Renal cortical epithelial cell (primary cell): Measurements from ENCODE around the gene RBMS2. TPM values are rescaled to one million over a fixed set of nuclear protein-coding genes. Genes with fewer than 3 reads are reported as not detected.
"Not testable (repeated sequence)": the region's sequence is repeated elsewhere in the genome, so short reads cannot be mapped to it uniquely, and the experiment has no call there.

ENCODE experiments used
- DNase-seq: peaks from one replicate; pipeline ENCODE4 v3.0.0-alpha.2; 2011; ENCODE audit warnings: low read depth
- total RNA-seq: library from RNA; depleted of rRNA; stranded (reverse); fragments of >200 nt; gene quantifications from 2 replicates; pipeline ENCODE4 v1.2.3, GENCODE V29; 2014

RBMS2 gene
- total RNA-seq, 1 donor from 2014 or later: 31.3 TPM

- DNase-seq: peak; percentile 35
Observed at GRCh38 chr12:56517854-56518253, 3.8 kb upstream of the RBMS2 start.

GRCh38 chr12:56518570-56518969, 3.0 kb upstream of the RBMS2 start:
- DNase-seq: peak; percentile 70

DNA sequence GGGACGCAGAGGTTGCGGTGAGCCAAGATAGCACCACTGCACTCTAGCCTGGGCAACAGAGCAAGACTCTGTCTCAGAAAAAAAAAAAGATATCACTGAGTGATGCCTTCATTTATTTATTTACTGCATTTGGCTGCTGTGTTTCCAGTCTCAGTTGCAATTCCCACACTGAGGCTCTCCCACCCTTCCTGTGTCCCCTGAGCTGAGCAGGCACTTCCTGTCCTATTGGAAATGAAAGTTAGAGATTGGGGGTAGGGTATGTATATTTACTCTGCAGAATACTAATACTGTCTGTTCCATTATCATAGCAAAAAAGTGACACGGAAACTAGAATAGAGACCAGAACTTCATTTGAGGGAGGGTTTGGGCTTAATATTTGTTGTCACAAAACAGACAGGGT, 1.6 kb upstream of the RBMS2 start:
- DNase-seq: no peak

DNA sequence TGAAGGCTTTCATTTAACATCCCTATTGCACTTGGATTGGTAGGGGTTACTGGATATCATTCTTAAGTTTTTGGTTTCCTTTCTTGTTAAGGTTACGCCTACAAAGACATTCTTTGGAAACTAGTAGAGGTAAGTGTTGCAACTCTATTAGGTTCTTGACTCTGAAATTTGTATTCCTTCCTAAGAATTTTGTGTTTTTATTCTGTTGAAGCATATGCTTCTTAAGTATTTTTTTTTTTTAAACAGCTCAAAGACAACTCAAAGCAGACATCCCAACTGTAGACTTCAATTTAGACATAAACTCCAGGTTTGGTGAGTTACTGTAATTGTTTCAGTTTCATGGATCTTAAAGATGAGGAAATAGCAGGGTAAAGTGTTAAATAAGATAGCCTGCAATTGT, 1.1 kb upstream of the RBMS2 start:
- peak; percentile 25 for DNase-seq

- no peak for DNase-seq
Observed at GRCh38 chr12:56521209-56521589, 421 bp upstream of the RBMS2 start.

DNA sequence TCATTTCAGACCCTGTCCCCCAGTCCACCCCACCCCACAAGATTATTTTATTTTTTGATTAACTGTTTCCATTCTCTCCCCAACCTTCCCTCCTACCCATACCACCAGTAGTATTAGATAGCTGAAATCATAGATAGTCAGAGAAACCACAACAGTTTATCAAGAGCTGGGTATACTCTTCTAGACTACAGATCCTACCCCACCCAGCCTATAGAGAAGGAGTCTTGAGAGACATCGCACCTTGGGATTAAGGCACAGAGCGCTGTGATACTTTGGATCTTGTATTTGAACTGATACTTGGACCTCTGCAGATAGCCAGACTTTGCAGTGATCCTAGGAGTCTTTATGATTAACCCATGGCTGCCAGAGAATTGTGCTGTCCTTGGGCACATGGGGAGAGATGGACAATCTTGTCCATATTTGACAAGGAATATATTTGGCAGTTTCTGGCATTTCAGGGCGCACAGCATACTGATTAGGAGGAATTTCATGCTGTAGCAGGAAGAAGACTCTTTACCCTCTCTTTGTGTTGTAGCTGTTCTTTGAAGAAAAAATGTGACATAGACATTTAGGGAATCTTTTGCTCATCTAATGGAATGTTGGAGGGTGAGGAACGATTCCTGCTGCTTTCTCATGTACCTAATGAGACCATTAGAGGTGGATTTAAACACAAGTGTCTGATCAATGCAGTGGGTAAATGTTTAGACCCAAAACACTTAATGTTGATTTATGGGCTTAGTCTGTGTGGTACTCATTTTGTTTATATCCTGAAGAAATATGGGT, 982 bp downstream of the RBMS2 start:
- peak; percentile 54 for DNase-seq

DNA sequence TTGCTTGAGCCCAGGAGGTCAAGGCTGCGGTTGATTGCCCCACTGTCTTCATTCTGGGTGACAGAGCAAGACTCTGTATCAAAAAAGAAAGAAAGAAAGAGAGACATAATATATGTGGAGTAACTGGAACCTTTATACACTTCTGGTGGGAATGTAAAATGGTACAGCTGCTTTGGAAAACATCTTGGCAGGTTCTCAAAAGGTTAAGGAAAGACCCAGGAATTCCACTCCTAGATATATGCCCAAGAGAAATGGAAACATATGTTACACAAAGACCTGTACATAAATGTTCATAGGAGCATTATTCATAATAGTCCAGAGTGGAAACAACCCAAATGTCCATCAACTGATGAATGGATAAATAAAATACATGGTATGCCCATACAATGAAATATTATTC, 7.2 kb downstream of the RBMS2 start:
- no peak for DNase-seq

GRCh38 chr12:56529656-56530055, 8.0 kb downstream of the RBMS2 start:
- DNase-seq: no peak

GRCh38 chr12:56530390-56531055, 8.9 kb downstream of the RBMS2 start:
- DNase-seq: no peak

- no peak for DNase-seq
Observed at GRCh38 chr12:56537546-56537945, 15.9 kb downstream of the RBMS2 start.

GRCh38 chr12:56541631-56542030, 20.0 kb downstream of the RBMS2 start:
- no peak for DNase-seq

- no peak for DNase-seq
Observed at GRCh38 chr12:56542164-56542563, 20.5 kb downstream of the RBMS2 start.

DNA sequence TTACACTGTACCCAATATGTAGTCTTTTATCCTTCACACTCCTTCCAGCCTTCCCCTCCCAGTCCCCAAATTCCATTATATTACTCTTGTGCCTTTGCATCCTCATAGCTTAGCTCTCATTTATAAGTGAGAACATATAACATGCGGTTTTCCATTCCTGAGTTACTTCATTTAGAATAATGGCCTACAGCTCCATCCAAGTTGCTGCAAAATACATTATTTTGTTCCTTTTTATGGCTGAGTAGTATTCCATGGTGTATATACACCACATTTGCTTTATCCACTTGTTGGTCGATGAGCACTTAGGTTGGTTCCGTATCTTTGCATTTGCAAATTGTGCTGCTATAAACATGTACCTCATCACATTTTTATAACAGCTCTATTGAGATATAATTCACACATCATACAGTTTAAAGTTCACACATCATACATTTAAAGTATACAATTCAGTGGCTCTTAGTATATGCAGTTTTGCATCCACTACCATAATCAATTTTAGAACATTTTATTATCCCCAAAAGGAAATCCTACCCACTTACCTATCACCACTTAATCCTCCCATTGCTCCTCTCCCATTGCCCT, 23.5 kb downstream of the RBMS2 start:
- no peak for DNase-seq

GRCh38 chr12:56546680-56547079, 25.1 kb downstream of the RBMS2 start:
- no peak for DNase-seq

GRCh38 chr12:56551070-56551469, 29.4 kb downstream of the RBMS2 start:
- DNase-seq: no peak

DNA sequence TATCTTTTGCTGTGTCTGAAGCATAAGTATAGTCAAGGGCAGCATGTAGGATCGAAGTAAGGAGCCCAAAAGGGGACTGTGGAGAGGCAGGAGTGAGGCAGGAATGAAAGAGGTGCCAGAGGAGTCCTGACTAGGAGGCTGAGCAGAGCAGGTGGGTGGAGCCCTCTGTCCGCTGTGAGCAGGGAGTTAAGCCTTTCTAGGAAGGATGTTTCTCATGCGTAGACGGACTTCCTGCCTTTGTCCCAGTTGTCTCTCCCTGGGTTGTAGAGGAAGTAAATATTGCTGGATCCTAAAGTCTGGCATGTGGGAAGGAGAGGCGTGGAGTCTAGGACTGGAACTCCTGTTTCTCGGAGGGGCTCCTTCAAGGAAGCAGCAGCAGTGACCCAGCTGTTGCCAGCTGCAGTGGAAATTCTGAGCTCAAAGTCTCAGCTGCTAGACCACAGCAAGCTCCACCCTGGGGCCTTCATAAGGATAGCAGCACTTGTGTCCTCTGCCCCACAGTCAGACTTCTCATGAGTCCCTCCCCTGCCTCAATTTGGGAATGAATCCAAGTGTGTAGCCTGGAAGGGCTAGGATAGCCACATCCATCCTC, 44.0 kb downstream of the RBMS2 start:
- DNase-seq: peak; percentile 61

GRCh38 chr12:56568146-56568545, 46.5 kb downstream of the RBMS2 start:
- DNase-seq: no peak

DNA sequence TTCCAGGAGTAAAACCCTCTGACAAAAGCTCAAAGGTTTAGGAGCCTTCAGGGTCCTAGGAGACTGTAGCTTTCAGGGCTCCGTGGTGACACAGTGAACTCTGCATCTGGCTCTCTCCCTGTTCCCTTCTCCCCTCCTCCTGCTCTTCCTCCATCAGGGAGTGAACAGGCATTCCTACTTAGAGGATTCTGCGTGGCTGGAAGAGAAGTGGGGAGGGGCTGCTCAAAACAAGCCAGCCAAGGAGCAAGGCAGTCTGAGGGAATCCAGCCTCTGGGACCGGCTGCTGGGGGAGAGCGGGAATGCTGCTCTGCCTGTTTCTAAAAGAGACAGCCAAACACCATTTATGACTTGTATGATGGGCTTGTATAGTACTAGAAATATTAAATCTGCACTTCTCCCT, 49.5 kb downstream of the RBMS2 start:
- no peak for DNase-seq

GRCh38 chr12:56572288-56572687, 50.7 kb downstream of the RBMS2 start:
- DNase-seq: no peak

DNA sequence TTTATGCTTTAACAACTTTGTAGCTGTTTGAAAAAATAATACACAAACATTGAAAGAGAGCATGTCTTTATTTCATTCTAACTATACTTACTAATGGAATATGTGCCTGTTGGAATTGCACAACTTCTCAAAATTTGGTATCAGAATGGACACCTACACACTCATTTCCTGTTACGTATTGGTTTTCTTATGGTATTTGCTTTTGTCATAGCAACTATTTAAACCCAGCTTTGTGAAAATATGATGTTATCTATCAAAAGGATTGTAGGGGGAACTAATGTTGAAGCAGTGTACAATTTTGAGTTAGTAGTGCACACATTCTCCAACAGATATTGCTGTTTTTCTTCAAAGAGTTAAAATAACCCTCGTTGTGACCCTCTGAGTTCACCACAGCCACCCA, 52.6 kb downstream of the RBMS2 start:
- DNase-seq: no peak

GRCh38 chr12:56577248-56577647, 55.6 kb downstream of the RBMS2 start:
- not testable (repeated sequence) for DNase-seq

- DNase-seq: no peak
Observed at GRCh38 chr12:56578983-56579546, 57.4 kb downstream of the RBMS2 start.
